ENCODE measurements around the gene TAF15. TPM values are rescaled to one million over a fixed set of nuclear protein-coding genes. Genes with fewer than 3 reads are reported as not detected.

Gene TAF15
- total and polyA plus RNA-seq, 3 donors from 2014 or later, result 133 to 185 (median 160) TPM

- no peaks in the 10 kb centered on the region for H3K9me3 ChIP-seq
- H3K4me3 ChIP-seq, result no peak overlapping the region
- no peak overlapping the region for H3K27ac ChIP-seq
- intact Hi-C loops (cut with DNase I; ENCODE audit: low total_unique reads), result no loop called here
- no peaks in the 10 kb centered on the region for H3K36me3 ChIP-seq (ENCODE audit: low read depth, missing control alignments)
- WGBS, 2 donors, result 91 to 96% methylated on average over 16 of the region's 16 CpGs
- H3K27me3 ChIP-seq, result no peaks in the 10 kb centered on the region
- TF ChIP-seq POLR2A (IDR thresholded peaks at IDR 0.05) (no peak), CTCF (IDR thresholded peaks at IDR 0.05) (no peak)
- H3K4me1 ChIP-seq, result peaks cover 28% of the 10 kb centered on the region
- no peak for DNase-seq
These were observed 30.6 kb upstream of the TAF15 start for GRCh38 chr17:35778641-35779196.

- H3K27ac ChIP-seq, result no peak overlapping the region
- H3K4me3 ChIP-seq, result no peak overlapping the region
- WGBS, 2 donors, result 73 to 77% methylated on average over 3 of the region's 3 CpGs
- H3K36me3 ChIP-seq (ENCODE audit: low read depth, missing control alignments), result no peaks in the 10 kb centered on the region
- intact Hi-C loops (cut with DNase I; ENCODE audit: low total_unique reads), result no loop called here
- H3K9me3 ChIP-seq, result no peaks in the 10 kb centered on the region
- no peak for TF ChIP-seq CTCF (IDR thresholded peaks at IDR 0.05)
- TF ChIP-seq POLR2A (IDR thresholded peaks at IDR 0.05), result no peak
- DNase-seq, result no peak
- H3K4me1 ChIP-seq, result peaks cover 24% of the 10 kb centered on the region
- H3K27me3 ChIP-seq, result no peaks in the 10 kb centered on the region
These were observed 28.3 kb upstream of the TAF15 start for GRCh38 chr17:35780950-35781349.

GRCh38 chr17:35784895-35785294 lies 24.4 kb upstream of the TAF15 start:
- 65 to 75% methylated on average over 2 of the region's 2 CpGs for WGBS, 2 donors
- peak overlapping the region; percentile 33 to 53 for H3K27ac ChIP-seq
- H3K27me3 ChIP-seq, result no peaks in the 10 kb centered on the region
- no peaks in the 10 kb centered on the region for H3K36me3 ChIP-seq (ENCODE audit: low read depth, missing control alignments)
- H3K9me3 ChIP-seq, result no peaks in the 10 kb centered on the region
- no peak for DNase-seq
- peaks cover 51% of the 10 kb centered on the region for H3K4me1 ChIP-seq
- H3K4me3 ChIP-seq, result no peak overlapping the region
- intact Hi-C loops (cut with DNase I; ENCODE audit: low total_unique reads), result no loop called here
- no peak for TF ChIP-seq POLR2A (IDR thresholded peaks at IDR 0.05)
- no peak for TF ChIP-seq CTCF (IDR thresholded peaks at IDR 0.05)

- 36 to 37% methylated on average over 3 of the region's 3 CpGs for WGBS, 2 donors
- intact Hi-C loops (cut with DNase I; ENCODE audit: low total_unique reads), result no loop called here
- H3K27ac ChIP-seq, result peak overlapping the region; percentile 73 to 81
- DNase-seq, result no peak
- peaks cover 51% of the 10 kb centered on the region for H3K4me1 ChIP-seq
- H3K36me3 ChIP-seq (ENCODE audit: low read depth, missing control alignments), result no peaks in the 10 kb centered on the region
- H3K9me3 ChIP-seq, result no peaks in the 10 kb centered on the region
- no peaks in the 10 kb centered on the region for H3K27me3 ChIP-seq
- H3K4me3 ChIP-seq, result no peak overlapping the region
- TF ChIP-seq POLR2A (IDR thresholded peaks at IDR 0.05) (no peak), CTCF (IDR thresholded peaks at IDR 0.05) (no peak)
These were observed 22.3 kb upstream of the TAF15 start for GRCh38 chr17:35786941-35787432.

All from testis (tissue), 3 donors.